GM12878 (cell line): ENCODE measurements around the gene YIPF6. TPM values are rescaled to one million over a fixed set of nuclear protein-coding genes. Genes with fewer than 3 reads are reported as not detected.

ENCODE experiments used
- BACH1 ChIP-seq: fragments of 450-650 bp; IDR thresholded peaks from 2 replicates; pipeline ENCODE4 v1.6.1; 2017; ENCODE audit warnings: mild to moderate bottlenecking, borderline replicate concordance
- CBX3 ChIP-seq: fragments of 200-600 bp; sonication (generic); IDR thresholded peaks from 2 replicates; pipeline ENCODE4 v1.6.1; 2016; ENCODE audit warnings: low read depth, borderline replicate concordance
- CEBPZ ChIP-seq: fragments of 150-350 bp; IDR thresholded peaks from 2 replicates; pipeline ENCODE4 v1.6.1; 2016; ENCODE audit warnings: low read depth, low read length
- CHD2 ChIP-seq: IDR thresholded peaks from 2 replicates; pipeline ENCODE4 v1.6.1; 2011; ENCODE audit warnings: low read depth, low read length, improper control_type of control experiment, borderline replicate concordance
- ELK1 ChIP-seq: IDR thresholded peaks from 2 replicates; pipeline ENCODE4 v1.6.1; 2012; ENCODE audit warnings: low read depth, low read length, improper control_type of control experiment
- EP300 ChIP-seq, 2 experiments: fragments of 150-350 bp in 1 of 2; IDR thresholded peaks; 2 replicates each; pipeline ENCODE4 v1.6.1; 2011 to 2012; ENCODE audit warnings: low read depth in 2 of 2, low read length in 2 of 2, borderline replicate concordance in 1 of 2, improper control_type of control experiment in 1 of 2, inconsistent platforms in 1 of 2; ENCODE audit not compliant: control insufficient read depth in 1 of 2
- EZH2 ChIP-seq: IDR thresholded peaks from 2 replicates; pipeline ENCODE4 v1.6.1; 2012; ENCODE audit warnings: low read depth, mild to moderate bottlenecking, control low read depth, inconsistent platforms, low read length, borderline replicate concordance; ENCODE audit not compliant: control insufficient read depth
- HDAC2 ChIP-seq: fragments of 200-600 bp; sonication (generic); IDR thresholded peaks from 2 replicates; pipeline ENCODE4 v1.6.1; 2017
- IKZF1 ChIP-seq: fragments of 450-650 bp; conservative IDR thresholded peaks from 2 replicates; pipeline ENCODE4 v1.6.1; 2017; ENCODE audit warnings: antibody characterized with exemption, mild to moderate bottlenecking
- IKZF2 ChIP-seq, 2 experiments: fragments of 450-650 bp; IDR thresholded peaks; 2 replicates each; pipeline ENCODE4 v1.6.1; 2017; ENCODE audit warnings: mild to moderate bottlenecking in 2 of 2, moderate library complexity in 2 of 2
- JUNB ChIP-seq: IDR thresholded peaks from 2 replicates; pipeline ENCODE4 v1.6.1; 2016; ENCODE audit warnings: antibody characterized with exemption, mild to moderate bottlenecking
- NBN ChIP-seq: fragments of 450-650 bp; IDR thresholded peaks from 2 replicates; pipeline ENCODE4 v1.6.1; 2016
- PKNOX1 ChIP-seq: fragments of 450-650 bp; IDR thresholded peaks from 2 replicates; pipeline ENCODE4 v1.6.1; 2016; ENCODE audit warnings: mild to moderate bottlenecking
- RAD21 ChIP-seq: IDR thresholded peaks from 2 replicates; pipeline ENCODE4 v1.6.1; 2011; ENCODE audit warnings: mild to moderate bottlenecking, low read depth, low read length, moderate library complexity; ENCODE audit not compliant: insufficient read depth
- RUNX3 ChIP-seq: IDR thresholded peaks from 2 replicates; pipeline ENCODE4 v1.6.1; 2012; ENCODE audit warnings: low read length, inconsistent platforms
- SIX5 ChIP-seq: IDR thresholded peaks from 2 replicates; pipeline ENCODE4 v1.6.1; 2011; ENCODE audit warnings: mild to moderate bottlenecking, low read depth, low read length, moderate library complexity; ENCODE audit not compliant: severe bottlenecking
- SMAD5 ChIP-seq: IDR thresholded peaks from 2 replicates; pipeline ENCODE4 v1.6.1; 2016; ENCODE audit warnings: antibody characterized with exemption, low read depth
- SMC3 ChIP-seq: IDR thresholded peaks from 2 replicates; pipeline ENCODE4 v1.6.1; 2011; ENCODE audit warnings: low read length, improper control_type of control experiment, borderline replicate concordance
- SRF ChIP-seq, 2 experiments: IDR thresholded peaks; 2 replicates each; pipeline ENCODE4 v1.6.1; 2011; ENCODE audit warnings: low read depth in 2 of 2, low read length in 2 of 2, mild to moderate bottlenecking in 1 of 2, moderate library complexity in 1 of 2
- STAT3 ChIP-seq: IDR thresholded peaks from 2 replicates; pipeline ENCODE4 v1.6.1; 2011; ENCODE audit warnings: low read depth, low read length, improper control_type of control experiment
- SUZ12 ChIP-seq: fragments of 200-600 bp; sonication (generic); IDR thresholded peaks from one replicate; pipeline ENCODE4 v1.6.1; 2018; ENCODE audit warnings: antibody characterized with exemption, mild to moderate bottlenecking; ENCODE audit not compliant: unreplicated experiment
- TARDBP ChIP-seq: IDR thresholded peaks from 2 replicates; pipeline ENCODE4 v1.6.1; 2016; ENCODE audit warnings: borderline replicate concordance
- ZBTB11 ChIP-seq: fragments of 450-650 bp; formaldehyde crosslinking; IDR thresholded peaks from 2 replicates; pipeline ENCODE4 v1.5.0; 2022; ENCODE audit warnings: mild to moderate bottlenecking, missing genetic modification characterization
- polyA plus RNA-seq, 11 experiments: library from polyadenylated mRNA; depleted of rRNA in 4 of 11; unstranded in 6 of 11; stranded (reverse) in 5 of 11; fragments of >200 nt; fragmentation: Nextera tagmentation in 4 of 11; fragmentation: Illumina TruSeq in 1 of 11; extraction: Ambion mirVana in 4 of 11; extraction: Trizol in 1 of 11; gene quantifications; 1 replicate in 1 of 11; 2 replicates in 10 of 11; pipeline versions ENCODE4 v1.2.1 to v1.2.3, GENCODE V29; 2011 to 2016; ENCODE audit warnings: inconsistent platforms in 2 of 11, missing spikeins in 2 of 11, low read depth in 1 of 11
- total RNA-seq, 4 experiments: library from RNA; depleted of rRNA in 3 of 4; stranded (reverse); fragments of >200 nt in 3 of 4; fragmentation: Illumina TruSeq in 1 of 4; extraction: Trizol in 1 of 4; gene quantifications; 2 replicates each; pipeline versions ENCODE4 v1.2.1 to v1.2.3, GENCODE V29; 2013 to 2021

The YIPF6 gene
- total and polyA plus RNA-seq, 10 of the 15 experiments (the other 5 are each of a cell fraction or from before 2014, with no cell fraction given): 5.9 to 23.1 (median 12.2) TPM

GRCh38 chrX:68462653-68463052 lies 36.2 kb upstream of the YIPF6 start (continued):
- TF ChIP-seq CEBPZ: no peak
- TF ChIP-seq EP300 (IDR thresholded peaks at IDR 0.05; ENCODE audit: borderline replicate concordance in 1 of 2, control insufficient read depth in 1 of 2, low read depth in 2 of 2, low read length in 2 of 2): no peak
- TF ChIP-seq SIX5: no peak
- TF ChIP-seq HDAC2: no peak
- peak; percentile 74 for TF ChIP-seq RUNX3
- TF ChIP-seq SMAD5: no peak
- no peak for TF ChIP-seq CHD2
- no peak for TF ChIP-seq CBX3
- TF ChIP-seq EZH2: no peak
- no peak for TF ChIP-seq SRF (IDR thresholded peaks at IDR 0.05; ENCODE audit: low read depth in 2 of 2, low read length in 2 of 2)
- TF ChIP-seq STAT3: no peak
- TF ChIP-seq ELK1: no peak
- no peak for TF ChIP-seq NBN
- no peak for TF ChIP-seq IKZF2 (IDR thresholded peaks at IDR 0.05)
- peak; percentile 50; the same call in 1 of the 2 replicates for TF ChIP-seq SMC3
- TF ChIP-seq PKNOX1: peak; percentile 48
- peak; percentile 27; the same call in 1 of the 2 replicates for TF ChIP-seq RAD21
- TF ChIP-seq IKZF1: no peak
- no peak for TF ChIP-seq SUZ12
- no peak for TF ChIP-seq BACH1
- TF ChIP-seq TARDBP: no peak
- no peak for TF ChIP-seq ZBTB11 (CRISPR knock-in tag)
- TF ChIP-seq JUNB: no peak
- TF ChIP-seq, all 136 proteins: peak for 6
